HL-60 (cell line): ENCODE results near the gene CD276.

Experiments used
- DNase-seq, 2 experiments: peaks; one replicate each; pipeline ENCODE4 v3.0.0-alpha.2; 2010 to 2020; ENCODE audit warnings: low read depth in 1 of 2, low spot score in 1 of 2
- H3K27ac ChIP-seq: fragments of 250-450 bp; sonication (Bioruptor Pico); replicated peaks from 2 replicates; pipeline ENCODE4 v1.5.1; 2020; ENCODE audit warnings: mild to moderate bottlenecking, moderate library complexity
- H3K27me3 ChIP-seq: fragments of 250-450 bp; sonication (Bioruptor Pico); 2 replicates; pipeline ENCODE4 v1.5.1; 2021; ENCODE audit warnings: mild to moderate bottlenecking, moderate library complexity; ENCODE audit not compliant: insufficient read depth, poor library complexity, severe bottlenecking
- H3K4me3 ChIP-seq: replicated peaks from 2 replicates; pipeline ENCODE4 v1.5.1; 2011; ENCODE audit warnings: mild to moderate bottlenecking, control low read depth, low read length; ENCODE audit not compliant: insufficient read depth
- CTCF ChIP-seq: IDR thresholded peaks from one replicate; pipeline ENCODE4 v1.5.1; 2011; ENCODE audit warnings: low read length, control low read depth, inconsistent platforms; ENCODE audit not compliant: insufficient read depth
- GABPA ChIP-seq: IDR thresholded peaks from 2 replicates; pipeline ENCODE4 v1.6.1; 2012; ENCODE audit warnings: low read depth
- POLR2AphosphoS5 ChIP-seq: IDR thresholded peaks from 2 replicates; pipeline ENCODE4 v1.6.1; 2012; ENCODE audit warnings: low read depth
- REST ChIP-seq: IDR thresholded peaks from 2 replicates; pipeline ENCODE4 v1.6.1; 2012; ENCODE audit warnings: low read depth; ENCODE audit not compliant: insufficient replicate concordance
- SPI1 ChIP-seq: IDR thresholded peaks from 2 replicates; pipeline ENCODE4 v1.6.1; 2012; ENCODE audit warnings: low read depth, mild to moderate bottlenecking, borderline replicate concordance

Gene CD276

GRCh38 chr15:73717206-73717605, 33.0 kb downstream of the CD276 start:
- no peak overlapping the region for H3K27ac ChIP-seq
- peaks cover 3% of the 10 kb centered on the region for H3K27me3 ChIP-seq
- DNase-seq, result no peak
- no peak overlapping the region for H3K4me3 ChIP-seq
- no peak for TF ChIP-seq SPI1
- TF ChIP-seq POLR2AphosphoS5, result no peak
- TF ChIP-seq REST, result no peak
- TF ChIP-seq GABPA, result no peak

GRCh38 chr15:73717802-73718201, 33.6 kb downstream of the CD276 start:
- no peak for DNase-seq
- no peak overlapping the region for H3K27ac ChIP-seq
- no peak overlapping the region for H3K4me3 ChIP-seq
- peaks cover 3% of the 10 kb centered on the region for H3K27me3 ChIP-seq
- TF ChIP-seq SPI1, result no peak
- no peak for TF ChIP-seq CTCF
- no peak for TF ChIP-seq GABPA
- TF ChIP-seq POLR2AphosphoS5, result no peak
- TF ChIP-seq REST, result no peak

GRCh38 chr15:73718694-73719093, 34.5 kb downstream of the CD276 start:
- no peak for DNase-seq
- no peak for TF ChIP-seq GABPA
- no peak for TF ChIP-seq POLR2AphosphoS5
- TF ChIP-seq CTCF, result no peak
- TF ChIP-seq SPI1, result no peak
- TF ChIP-seq REST, result no peak
- Histone ChIP-seq H3K4me3 (no peak overlapping the region), H3K27me3 (peaks cover 3% of the 10 kb centered on the region), H3K27ac (no peak overlapping the region)

- H3K27me3 ChIP-seq, result peaks cover 11% of the 10 kb centered on the region
- TF ChIP-seq POLR2AphosphoS5 (no peak), REST (peak; percentile 58)
- no peak overlapping the region for H3K27ac ChIP-seq
- no peak for DNase-seq
- no peak overlapping the region for H3K4me3 ChIP-seq
These were observed 38.2 kb downstream of the CD276 start for GRCh38 chr15:73722425-73722824.
